ENCODE measurements around the gene ELAVL2.

- no peak for TF ChIP-seq RAD21 (conservative IDR thresholded peaks at IDR 0.05 in 1 of 2, IDR thresholded peaks at IDR 0.05 in 1 of 2)
- TF ChIP-seq KDM1A (IDR thresholded peaks at IDR 0.05; ENCODE audit: low read depth), result no peak
- no peak for TF ChIP-seq CHD4 (IDR thresholded peaks at IDR 0.05; ENCODE audit: borderline replicate concordance)
- TF ChIP-seq EP300 (IDR thresholded peaks at IDR 0.05), result no peak
- no peak for TF ChIP-seq MAZ (IDR thresholded peaks at IDR 0.05; ENCODE audit: borderline replicate concordance, low read depth, low read length)
- TF ChIP-seq, protein P1, sequence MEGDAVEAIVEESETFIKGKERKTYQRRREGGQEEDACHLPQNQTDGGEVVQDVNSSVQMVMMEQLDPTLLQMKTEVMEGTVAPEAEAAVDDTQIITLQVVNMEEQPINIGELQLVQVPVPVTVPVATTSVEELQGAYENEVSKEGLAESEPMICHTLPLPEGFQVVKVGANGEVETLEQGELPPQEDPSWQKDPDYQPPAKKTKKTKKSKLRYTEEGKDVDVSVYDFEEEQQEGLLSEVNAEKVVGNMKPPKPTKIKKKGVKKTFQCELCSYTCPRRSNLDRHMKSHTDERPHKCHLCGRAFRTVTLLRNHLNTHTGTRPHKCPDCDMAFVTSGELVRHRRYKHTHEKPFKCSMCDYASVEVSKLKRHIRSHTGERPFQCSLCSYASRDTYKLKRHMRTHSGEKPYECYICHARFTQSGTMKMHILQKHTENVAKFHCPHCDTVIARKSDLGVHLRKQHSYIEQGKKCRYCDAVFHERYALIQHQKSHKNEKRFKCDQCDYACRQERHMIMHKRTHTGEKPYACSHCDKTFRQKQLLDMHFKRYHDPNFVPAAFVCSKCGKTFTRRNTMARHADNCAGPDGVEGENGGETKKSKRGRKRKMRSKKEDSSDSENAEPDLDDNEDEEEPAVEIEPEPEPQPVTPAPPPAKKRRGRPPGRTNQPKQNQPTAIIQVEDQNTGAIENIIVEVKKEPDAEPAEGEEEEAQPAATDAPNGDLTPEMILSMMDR (IDR thresholded peaks at IDR 0.05), result no peak
- TF ChIP-seq RCOR1 (IDR thresholded peaks at IDR 0.05; ENCODE audit: low read depth, low read length), result no peak
- TF ChIP-seq ZNF302 (CRISPR knock-in tag; IDR thresholded peaks at IDR 0.05), result no peak
- TF ChIP-seq JUN (IDR thresholded peaks at IDR 0.05), result no peak
- no peak for TF ChIP-seq KDM5A (IDR thresholded peaks at IDR 0.05)
- TF ChIP-seq POLR2A (IDR thresholded peaks at IDR 0.05; ENCODE audit: low read length), result no peak
- no peak for TF ChIP-seq CHD2 (IDR thresholded peaks at IDR 0.05; ENCODE audit: low read length, partially characterized antibody)
- no peak for TF ChIP-seq HMGXB4 (CRISPR knock-in tag; IDR thresholded peaks at IDR 0.05; ENCODE audit: borderline replicate concordance)
Measured at GRCh38 chr9:23790351-23791260, 35.4 kb downstream of the ELAVL2 start.
